Embryonic facial prominence (tissue), 1 donor: Measurements from ENCODE around the gene NLK.
"Not testable (repeated sequence)": the region's sequence is repeated elsewhere in the genome, so short reads cannot be mapped to it uniquely, and the experiment has no call there.

Experiments
- DNase-seq: peaks from one replicate; pipeline ENCODE4 v3.0.0-alpha.2; 2016; ENCODE audit errors: extremely low spot score

The NLK gene

GRCh38 chr17:28155405-28155804, 112.9 kb downstream of the NLK start:
- not testable (repeated sequence) for DNase-seq

- DNase-seq: no peak
Observed at GRCh38 chr17:28159004-28159403, 116.5 kb downstream of the NLK start.

- no peak for DNase-seq
Observed at GRCh38 chr17:28159924-28160323, 117.4 kb downstream of the NLK start.

GRCh38 chr17:28160610-28161009, 118.1 kb downstream of the NLK start:
- no peak for DNase-seq

- DNase-seq: no peak
Observed at GRCh38 chr17:28161311-28161710, 118.8 kb downstream of the NLK start.

- no peak for DNase-seq
Observed at GRCh38 chr17:28166478-28166877, 124.0 kb downstream of the NLK start.

DNA sequence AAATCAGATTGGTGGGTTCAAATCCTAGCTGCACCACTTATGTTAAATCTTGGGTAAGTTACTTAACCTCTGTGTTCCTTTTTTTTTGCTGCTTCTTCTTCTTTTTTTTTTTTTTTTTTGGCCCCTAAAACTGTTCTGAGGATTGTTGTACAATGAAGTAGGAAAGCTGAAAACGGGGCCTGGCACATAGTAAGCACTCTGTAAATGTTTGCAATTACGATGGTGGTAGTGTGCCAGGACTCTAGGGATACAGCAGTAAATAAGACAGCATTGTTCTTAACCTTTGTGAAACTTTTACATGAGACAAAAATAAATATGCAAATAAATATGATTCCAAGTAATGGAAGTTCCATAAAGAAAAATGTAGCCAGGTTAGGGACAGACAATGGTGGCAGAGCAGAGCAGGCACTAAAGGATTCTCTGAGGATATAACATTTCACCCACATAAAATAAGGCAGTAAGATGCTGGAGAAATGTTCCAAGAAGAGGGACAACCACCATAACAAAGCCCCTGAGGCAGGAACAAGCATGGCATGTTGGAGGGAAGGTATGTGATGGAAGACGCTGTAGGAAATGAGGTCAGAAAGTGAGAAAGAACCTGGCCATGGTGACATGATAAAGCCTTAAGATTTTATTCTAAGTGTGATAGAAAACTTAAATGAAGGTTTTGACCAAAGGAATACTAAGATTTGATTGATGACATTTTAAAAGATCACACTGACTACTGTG, 127.3 kb downstream of the NLK start:
- DNase-seq: no peak

DNA sequence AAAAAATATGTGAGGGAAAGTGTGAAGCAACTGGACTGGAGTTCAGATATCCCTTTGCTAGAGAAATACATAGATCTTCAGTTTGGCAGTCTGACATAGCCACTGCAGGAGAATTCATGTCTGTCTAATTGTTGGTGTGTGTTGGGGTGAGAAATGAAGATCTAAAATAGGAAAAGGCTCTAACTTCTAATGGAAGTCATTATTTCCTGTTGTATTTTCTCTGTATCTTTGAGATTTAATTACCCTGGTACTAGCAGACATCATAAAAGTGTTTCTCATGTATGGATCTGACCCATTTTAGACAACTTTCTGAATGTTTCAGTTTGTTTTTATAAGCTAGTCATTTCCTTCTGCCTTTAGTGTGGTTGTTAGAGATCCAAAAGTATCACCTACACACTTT, 128.3 kb downstream of the NLK start:
- no peak for DNase-seq

DNA sequence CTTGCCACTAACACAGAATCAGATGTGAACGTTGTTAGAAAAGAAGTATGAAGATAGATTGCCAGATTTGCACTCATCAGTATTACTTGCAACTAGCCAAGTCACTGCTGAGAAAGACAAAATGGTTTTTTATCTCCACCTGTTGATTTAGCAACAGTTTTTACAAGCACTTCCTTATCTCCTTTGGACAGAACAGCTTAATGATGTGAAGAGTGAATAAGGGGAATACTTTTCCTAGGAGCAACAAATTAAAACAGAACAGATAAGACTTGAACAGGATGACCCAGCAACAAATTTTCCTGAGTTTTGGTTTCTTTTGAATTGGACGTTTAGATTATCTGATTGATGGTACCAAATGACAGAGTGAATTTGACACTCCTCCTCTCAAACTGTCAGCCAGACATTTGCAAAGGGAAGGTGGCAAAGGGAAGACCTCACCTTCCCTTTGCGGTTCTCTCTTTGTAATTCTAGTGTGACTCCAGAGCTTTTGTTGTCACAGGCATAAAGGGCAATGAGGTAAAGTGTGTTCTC, 130.6 kb downstream of the NLK start:
- DNase-seq: no peak

DNA sequence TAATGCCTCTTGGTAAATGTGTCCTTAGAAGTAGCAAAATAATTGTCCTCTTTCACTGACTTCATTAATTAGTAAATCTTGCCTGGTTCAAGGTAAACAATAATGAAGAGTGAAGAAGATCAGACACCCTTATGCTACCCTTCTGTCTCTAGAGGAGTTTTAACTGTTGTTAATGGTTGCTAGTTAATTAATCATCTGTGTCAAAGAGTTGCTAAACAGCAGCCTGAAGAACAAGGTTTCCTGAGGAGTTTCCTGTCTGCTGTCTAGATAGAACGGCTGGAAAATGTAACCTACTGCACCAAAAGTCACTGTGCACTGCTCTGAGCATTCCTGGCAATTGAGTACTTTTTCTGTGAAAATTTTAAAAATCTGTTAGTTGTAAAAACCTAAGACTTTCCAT, 131.3 kb downstream of the NLK start:
- DNase-seq: no peak

DNA sequence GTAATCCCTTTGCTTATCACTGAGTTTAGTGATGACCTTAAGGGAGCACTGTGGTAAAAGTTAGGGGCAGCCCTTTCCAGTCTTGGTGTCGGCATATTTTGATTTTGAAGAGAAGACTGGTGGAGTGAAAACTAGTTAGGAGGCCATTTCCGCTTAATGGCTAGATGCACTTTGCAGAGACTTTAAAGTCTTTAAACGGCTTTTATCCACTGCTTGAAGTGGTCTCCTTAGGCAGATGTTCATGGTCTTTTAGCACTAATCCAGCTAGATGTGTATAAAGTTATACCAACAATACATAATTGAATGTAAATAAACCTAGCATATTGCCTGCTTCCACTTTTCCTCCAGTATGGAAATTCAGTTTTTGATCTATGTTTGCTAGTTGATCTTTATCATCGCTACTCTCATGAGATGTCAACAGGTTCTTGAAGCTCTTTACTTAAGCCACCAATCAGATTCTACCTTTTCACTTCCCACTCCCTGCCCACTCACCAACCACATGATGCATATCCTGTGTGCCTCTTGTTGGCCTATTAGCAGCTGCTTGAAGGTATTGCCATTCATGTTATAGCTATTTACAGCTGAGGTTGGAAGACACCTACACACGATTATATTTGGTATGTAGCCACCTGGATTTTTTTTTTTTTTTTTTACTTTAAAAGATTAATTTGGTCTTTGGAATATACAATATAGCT, 132.0 kb downstream of the NLK start:
- DNase-seq: no peak

DNA sequence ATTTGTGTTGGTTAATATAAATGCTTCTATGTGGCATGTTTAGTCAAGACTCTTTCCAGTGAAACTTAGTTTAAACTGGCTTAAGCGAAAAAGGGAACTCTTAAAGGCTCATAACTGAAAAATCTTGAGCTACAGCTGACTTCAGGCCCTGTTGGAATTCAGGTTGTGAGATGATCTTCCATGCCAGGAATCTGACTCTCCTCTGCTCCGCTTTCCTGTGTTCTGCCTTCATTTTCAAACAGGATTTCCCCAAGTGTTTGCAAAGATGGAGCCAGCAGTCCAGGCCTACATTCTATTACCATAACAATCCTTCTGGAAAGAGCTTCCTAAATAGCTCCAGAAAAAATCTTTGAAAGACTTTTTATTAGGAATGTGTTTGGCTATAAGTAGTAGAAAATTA, 134.9 kb downstream of the NLK start:
- no peak for DNase-seq

DNA sequence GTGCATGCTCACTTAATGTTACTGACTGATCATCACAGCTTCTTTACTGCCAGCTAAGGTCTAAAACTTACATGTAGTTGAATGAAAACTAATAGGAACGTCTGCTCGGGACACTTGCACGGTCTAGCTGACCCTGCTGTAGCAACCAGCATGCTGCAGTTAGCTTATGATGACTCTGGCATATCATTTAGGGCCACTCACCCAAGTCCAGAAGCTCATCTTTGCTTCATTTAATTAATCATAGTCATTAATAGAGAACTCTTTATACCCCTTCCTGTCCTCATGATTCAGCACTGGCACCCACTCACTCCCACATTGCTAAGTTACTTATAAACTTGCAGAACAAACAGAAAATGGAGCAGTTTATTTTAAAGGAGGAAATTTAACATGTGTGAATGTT, 136.3 kb downstream of the NLK start:
- DNase-seq: no peak

- no peak for DNase-seq
Observed at GRCh38 chr17:28180449-28180848, 138.0 kb downstream of the NLK start.

- DNase-seq: no peak
Observed at GRCh38 chr17:28181568-28181967, 139.1 kb downstream of the NLK start.

GRCh38 chr17:28182559-28182958, 140.1 kb downstream of the NLK start:
- no peak for DNase-seq

- DNase-seq: no peak
Observed at GRCh38 chr17:28185658-28186057, 143.2 kb downstream of the NLK start.

- DNase-seq: not testable (repeated sequence)
Observed at GRCh38 chr17:28186472-28186871, 144.0 kb downstream of the NLK start.

- no peak for DNase-seq
Observed at GRCh38 chr17:28187931-28188330, 145.5 kb downstream of the NLK start.

DNA sequence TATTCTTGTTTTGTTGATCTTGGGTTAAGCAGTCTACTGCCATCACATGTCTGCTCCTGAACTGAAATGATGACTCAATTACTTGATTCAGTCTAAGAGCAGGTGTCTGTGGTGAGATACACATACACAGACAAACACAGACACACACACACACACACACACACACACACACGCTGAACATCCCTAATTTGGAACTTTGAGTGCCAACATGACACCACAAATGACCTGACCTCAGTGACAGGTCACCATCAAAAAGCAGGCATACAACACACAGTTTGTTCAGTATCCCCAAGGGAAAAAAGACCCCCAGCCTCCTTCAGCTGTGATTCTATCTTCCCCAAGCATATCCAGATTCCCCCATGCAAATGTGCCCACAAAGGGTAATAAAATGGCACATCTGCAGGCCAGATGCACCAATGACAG, 146.4 kb downstream of the NLK start:
- no peak for DNase-seq

GRCh38 chr17:28189667-28190066, 147.2 kb downstream of the NLK start:
- no peak for DNase-seq

- DNase-seq: no peak
Observed at GRCh38 chr17:28191018-28191417, 148.5 kb downstream of the NLK start.

GRCh38 chr17:28193241-28193640, 150.8 kb downstream of the NLK start:
- no peak for DNase-seq
